Vagina (tissue), 2 donors: ENCODE results near the gene ARAF. TPM values are rescaled to one million over a fixed set of nuclear protein-coding genes. Genes with fewer than 3 reads are reported as not detected.

Experiments used
- DNase-seq, 2 donors: peaks; one replicate each; pipeline ENCODE4 v3.0.0-alpha.2; 2017; ENCODE audit errors: extremely low spot score in 2 of 2
- H3K27ac ChIP-seq: fragments of 200-600 bp; sonication (generic); one replicate; pipeline ENCODE4 v1.5.1; 2019
- H3K27me3 ChIP-seq: fragments of 200-600 bp; sonication (generic); one replicate; pipeline ENCODE4 v1.5.1; 2019
- H3K36me3 ChIP-seq, 2 donors: fragments of 200-600 bp; sonication (generic); one replicate each; pipeline ENCODE4 v1.5.1; 2017 to 2019
- H3K4me1 ChIP-seq: fragments of 200-600 bp; sonication (generic); one replicate; pipeline ENCODE4 v1.5.1; 2019
- H3K4me3 ChIP-seq, 2 donors: fragments of 200-600 bp; sonication (generic); 1 replicate in 1 of 2; 2 replicates in 1 of 2; pipeline ENCODE4 v1.5.1; 2016 to 2019
- H3K9me3 ChIP-seq: fragments of 200-600 bp; sonication (generic); one replicate; pipeline ENCODE4 v1.5.1; 2019
- POLR2A ChIP-seq, 2 donors: fragments of 450-650 bp; IDR thresholded peaks; one replicate each; pipeline ENCODE4 v1.6.1; 2017; ENCODE audit warnings: antibody characterized with exemption in 2 of 2, mild to moderate bottlenecking in 2 of 2, moderate library complexity in 2 of 2
- POLR2AphosphoS5 ChIP-seq, 2 donors: sonication (generic); formaldehyde crosslinking; IDR thresholded peaks; one replicate each; pipeline ENCODE4 v1.9.0; 2017; ENCODE audit warnings: antibody characterized with exemption in 2 of 2, mild to moderate bottlenecking in 2 of 2, low read depth in 1 of 2; ENCODE audit not compliant: insufficient read depth in 1 of 2
- intact Hi-C: fragments of 100-400 bp; cut with DNase I; formaldehyde crosslinking; loops from one replicate; pipeline ENCODE4 v1.15.1; 2023
- total RNA-seq: library from RNA; depleted of rRNA; stranded (reverse); fragments of >200 nt; gene quantifications from one replicate; pipeline ENCODE4 v1.2.3, GENCODE V29; 2016
- TF ChIP-seq, protein P1 (sequence below), 3 experiments: fragments of 450-650 bp in 2 of 3; fragments of 200-600 bp in 1 of 3; sonication (generic) in 1 of 3; IDR thresholded peaks; one replicate each; pipeline ENCODE4 v1.5.1; 2017 to 2019; ENCODE audit warnings: antibody characterized with exemption in 3 of 3, mild to moderate bottlenecking in 2 of 3, moderate library complexity in 2 of 3

ARAF gene
- total RNA-seq, 1 donor from 2014 or later: 31.4 TPM

DNA sequence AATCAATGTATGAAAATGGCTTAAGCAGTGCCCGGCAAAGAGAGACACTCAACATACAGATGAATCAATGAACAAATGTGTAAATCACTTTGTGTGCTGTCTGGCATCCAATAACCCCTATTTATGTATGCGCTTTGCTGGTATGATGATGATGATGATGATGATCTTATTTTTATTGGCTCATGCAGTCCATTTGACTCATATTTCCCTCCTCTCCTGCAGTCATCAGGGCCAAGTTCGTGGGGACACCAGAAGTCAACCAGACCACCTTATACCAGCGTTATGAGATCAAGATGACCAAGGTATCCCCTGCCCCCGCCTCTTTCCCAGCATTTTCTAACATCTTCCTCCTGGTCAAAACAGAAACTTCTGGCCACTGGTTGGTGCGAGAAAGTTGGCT, 23.7 kb downstream of the ARAF start:
- DNase-seq: no peak
- no peak overlapping the region for H3K27ac ChIP-seq
- no peaks in the 10 kb centered on the region for H3K27me3 ChIP-seq
- no peak for TF ChIP-seq POLR2AphosphoS5 (IDR thresholded peaks at IDR 0.05; ENCODE audit: insufficient read depth in 1 of 2, low read depth in 1 of 2)
- TF ChIP-seq, protein P1, sequence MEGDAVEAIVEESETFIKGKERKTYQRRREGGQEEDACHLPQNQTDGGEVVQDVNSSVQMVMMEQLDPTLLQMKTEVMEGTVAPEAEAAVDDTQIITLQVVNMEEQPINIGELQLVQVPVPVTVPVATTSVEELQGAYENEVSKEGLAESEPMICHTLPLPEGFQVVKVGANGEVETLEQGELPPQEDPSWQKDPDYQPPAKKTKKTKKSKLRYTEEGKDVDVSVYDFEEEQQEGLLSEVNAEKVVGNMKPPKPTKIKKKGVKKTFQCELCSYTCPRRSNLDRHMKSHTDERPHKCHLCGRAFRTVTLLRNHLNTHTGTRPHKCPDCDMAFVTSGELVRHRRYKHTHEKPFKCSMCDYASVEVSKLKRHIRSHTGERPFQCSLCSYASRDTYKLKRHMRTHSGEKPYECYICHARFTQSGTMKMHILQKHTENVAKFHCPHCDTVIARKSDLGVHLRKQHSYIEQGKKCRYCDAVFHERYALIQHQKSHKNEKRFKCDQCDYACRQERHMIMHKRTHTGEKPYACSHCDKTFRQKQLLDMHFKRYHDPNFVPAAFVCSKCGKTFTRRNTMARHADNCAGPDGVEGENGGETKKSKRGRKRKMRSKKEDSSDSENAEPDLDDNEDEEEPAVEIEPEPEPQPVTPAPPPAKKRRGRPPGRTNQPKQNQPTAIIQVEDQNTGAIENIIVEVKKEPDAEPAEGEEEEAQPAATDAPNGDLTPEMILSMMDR (IDR thresholded peaks at IDR 0.05): no peak
- no peak for TF ChIP-seq POLR2A (IDR thresholded peaks at IDR 0.05)
- H3K9me3 ChIP-seq: no peaks in the 10 kb centered on the region
- intact Hi-C loops: no loop called here
- H3K36me3 ChIP-seq: no peaks in the 10 kb centered on the region
- H3K4me1 ChIP-seq: peaks cover 10% of the 10 kb centered on the region
- H3K4me3 ChIP-seq: no peak overlapping the region

DNA sequence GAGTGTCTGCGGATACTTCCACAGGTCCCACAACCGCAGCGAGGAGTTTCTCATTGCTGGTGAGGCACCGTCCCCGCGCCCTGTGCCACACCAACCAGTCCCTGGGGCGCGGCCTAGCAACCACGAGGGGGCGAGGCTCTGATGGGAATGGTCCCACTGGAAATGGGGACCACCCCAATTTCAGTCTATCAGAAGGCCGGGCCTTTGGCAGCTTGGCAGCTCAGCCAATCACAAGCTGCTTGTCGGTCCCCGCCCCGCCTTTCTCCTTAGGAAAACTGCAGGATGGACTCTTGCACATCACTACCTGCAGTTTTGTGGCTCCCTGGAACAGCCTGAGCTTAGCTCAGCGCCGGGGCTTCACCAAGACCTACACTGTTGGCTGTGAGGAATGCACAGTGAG, 24.3 kb downstream of the ARAF start:
- Histone ChIP-seq H3K9me3 (no peaks in the 10 kb centered on the region), H3K4me1 (peaks cover 10% of the 10 kb centered on the region), H3K27ac (no peak overlapping the region), H3K4me3 (no peak overlapping the region), H3K27me3 (no peaks in the 10 kb centered on the region), H3K36me3 (no peaks in the 10 kb centered on the region)
- peak in 1 of 2 donors; percentile 91 for DNase-seq
- intact Hi-C loops: no loop called here
- TF ChIP-seq, protein P1 (IDR thresholded peaks at IDR 0.05): no peak
- TF ChIP-seq POLR2A (IDR thresholded peaks at IDR 0.05) (no peak), POLR2AphosphoS5 (IDR thresholded peaks at IDR 0.05; ENCODE audit: insufficient read depth in 1 of 2, low read depth in 1 of 2) (no peak)

DNA sequence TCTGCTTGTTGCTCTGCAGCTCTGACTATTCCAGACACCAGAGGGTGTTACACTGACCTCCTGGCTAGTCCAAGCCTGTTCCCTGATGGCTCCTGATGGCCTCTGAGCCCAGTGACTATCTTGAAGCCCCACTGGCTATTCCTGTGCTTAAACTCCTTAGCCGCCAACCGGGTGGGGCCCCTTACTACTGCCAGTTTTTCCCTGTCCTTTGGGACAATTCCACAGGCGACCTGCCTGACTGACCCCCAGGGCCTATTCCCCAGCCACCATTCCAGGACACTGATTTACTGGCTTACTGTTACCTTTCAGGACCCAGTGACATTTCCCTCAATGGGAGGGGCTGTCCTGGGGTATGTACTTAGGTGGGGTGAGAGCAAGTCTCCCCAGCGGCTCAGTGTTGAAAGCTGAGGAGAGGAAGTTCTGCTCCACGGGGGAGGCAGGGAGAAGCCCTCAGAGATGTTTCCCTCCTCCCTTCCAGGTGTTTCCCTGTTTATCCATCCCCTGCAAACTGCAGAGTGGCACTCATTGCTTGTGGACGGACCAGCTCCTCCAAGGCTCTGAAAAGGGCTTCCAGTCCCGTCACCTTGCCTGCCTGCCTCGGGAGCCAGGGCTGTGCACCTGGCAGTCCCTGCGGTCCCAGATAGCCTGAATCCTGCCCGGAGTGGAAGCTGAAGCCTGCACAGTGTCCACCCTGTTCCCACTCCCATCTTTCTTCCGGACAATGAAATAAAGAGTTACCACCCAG, 25.2 kb downstream of the ARAF start:
- Histone ChIP-seq H3K27me3 (no peaks in the 10 kb centered on the region), H3K4me1 (peaks cover 10% of the 10 kb centered on the region), H3K27ac (no peak overlapping the region), H3K9me3 (no peaks in the 10 kb centered on the region), H3K4me3 (no peak overlapping the region), H3K36me3 (no peaks in the 10 kb centered on the region)
- DNase-seq: peak in 1 of 2 donors; percentile 93
- TF ChIP-seq POLR2A (IDR thresholded peaks at IDR 0.05) (no peak), POLR2AphosphoS5 (IDR thresholded peaks at IDR 0.05; ENCODE audit: insufficient read depth in 1 of 2, low read depth in 1 of 2) (no peak)
- TF ChIP-seq, protein P1 (IDR thresholded peaks at IDR 0.05): no peak
- intact Hi-C loops: no loop called here

DNA sequence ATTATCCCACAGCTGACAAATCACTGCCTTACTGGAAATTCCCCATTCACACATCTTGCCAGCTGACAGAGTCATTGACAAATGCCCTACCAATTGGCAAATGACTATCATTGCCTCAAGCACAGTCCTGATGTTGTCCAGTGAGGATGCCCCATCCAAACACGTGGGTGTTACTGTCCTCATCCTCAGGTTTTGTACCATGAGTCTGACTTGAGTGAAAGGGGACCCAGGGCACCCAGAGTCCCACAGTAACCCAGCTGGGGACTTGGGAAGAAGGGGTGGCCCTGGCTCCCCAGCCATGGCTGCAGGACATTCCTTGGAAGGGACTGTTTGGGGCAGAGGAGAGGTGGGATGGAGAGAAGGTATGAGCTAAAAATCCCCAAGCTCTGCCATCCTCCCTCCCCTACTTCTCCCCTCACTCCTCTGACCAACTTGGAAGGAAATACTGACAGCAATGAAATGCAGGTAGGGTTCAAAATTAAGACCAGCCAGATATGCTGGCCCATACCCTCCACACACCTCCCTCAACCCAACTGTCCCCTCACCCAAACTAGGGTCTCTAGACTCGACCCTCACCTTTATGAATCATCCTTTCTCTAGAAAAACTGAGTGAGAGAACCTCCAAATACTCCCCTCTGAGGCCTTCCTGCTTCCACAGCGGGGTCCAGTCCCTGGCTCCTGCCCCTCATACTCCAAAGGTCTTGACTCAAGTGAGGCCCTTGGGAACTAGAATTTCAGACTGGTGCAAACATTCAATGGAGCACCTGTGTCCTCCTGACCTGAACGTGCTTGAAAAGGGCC, 26.3 kb downstream of the ARAF start:
- TF ChIP-seq POLR2AphosphoS5 (IDR thresholded peaks at IDR 0.05; ENCODE audit: insufficient read depth in 1 of 2, low read depth in 1 of 2): no peak
- TF ChIP-seq POLR2A (IDR thresholded peaks at IDR 0.05): no peak
- TF ChIP-seq, protein P1 (IDR thresholded peaks at IDR 0.05): no peak
- H3K27ac ChIP-seq: no peak overlapping the region
- no peaks in the 10 kb centered on the region for H3K36me3 ChIP-seq
- peaks cover 5% of the 10 kb centered on the region for H3K4me1 ChIP-seq
- intact Hi-C loops: no loop called here
- H3K27me3 ChIP-seq: no peaks in the 10 kb centered on the region
- no peaks in the 10 kb centered on the region for H3K9me3 ChIP-seq
- no peak for DNase-seq
- no peak overlapping the region for H3K4me3 ChIP-seq
